Measurements from ENCODE around the gene ARHGAP12.
A peak's percentile ranks its signal among the peaks of the same experiment; 100 is the strongest.
"Not testable (repeated sequence)": the region's sequence is repeated elsewhere in the genome, so short reads cannot be mapped to it uniquely, and the experiment has no call there.

ARHGAP12 gene

GRCh38 chr10:31928549-31929260, at the start of gene ARHGAP12:
Gene ARHGAP12 (minus strand): TSS chr10:31928831. CDS start chr10:31908855, 19,976 bp downstream.
- peak; percentile 66 for DNase-seq (ENCODE audit: low spot score)
- Mint-ChIP-seq H3K27ac (peak within 1 kb of the TSS; percentile 70), H3K4me1 (ENCODE audit: low read depth) (peaks cover 45% of the 10 kb centered on the region), H3K4me3 (peak within 1 kb of the TSS; percentile 90), H3K9me3 (no peaks in the 10 kb centered on the region), H3K36me3 (ENCODE audit: low read depth) (peaks cover 4% of the 10 kb centered on the region), H3K27me3 (ENCODE audit: low read depth) (peaks cover 26% of the 10 kb centered on the region)

DNA sequence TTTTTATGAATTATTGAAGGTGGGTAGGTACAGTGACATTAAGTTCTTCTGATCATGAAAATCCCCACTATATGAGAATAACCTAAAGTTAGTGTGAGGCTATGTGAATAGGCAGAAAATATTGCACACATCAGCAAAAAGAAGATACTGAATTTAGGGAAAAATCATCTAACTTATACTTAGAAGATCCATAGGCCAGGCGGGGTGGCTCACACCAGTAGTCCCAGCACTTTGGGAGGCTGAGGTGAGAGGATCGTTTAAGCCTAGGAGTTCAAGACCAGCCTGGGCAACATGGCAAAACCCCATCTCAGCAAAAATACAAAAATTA, 49.5 kb upstream of the ARHGAP12 start:
- Mint-ChIP-seq H3K4me3 (no peak overlapping the region), H3K36me3 (ENCODE audit: low read depth) (no peaks in the 10 kb centered on the region), H3K27ac (no peak overlapping the region), H3K9me3 (peaks cover 7% of the 10 kb centered on the region), H3K4me1 (ENCODE audit: low read depth) (peaks cover 25% of the 10 kb centered on the region), H3K27me3 (ENCODE audit: low read depth) (no peaks in the 10 kb centered on the region)
- DNase-seq (ENCODE audit: low spot score), result no peak

GRCh38 chr10:31977440-31978155, 49.0 kb upstream of the ARHGAP12 start:
- no peaks in the 10 kb centered on the region for H3K27me3 Mint-ChIP-seq (ENCODE audit: low read depth)
- peaks cover 25% of the 10 kb centered on the region for H3K4me1 Mint-ChIP-seq (ENCODE audit: low read depth)
- peaks cover 7% of the 10 kb centered on the region for H3K9me3 Mint-ChIP-seq
- no peak overlapping the region for H3K27ac Mint-ChIP-seq
- H3K4me3 Mint-ChIP-seq, result peak overlapping the region; percentile 42
- no peaks in the 10 kb centered on the region for H3K36me3 Mint-ChIP-seq (ENCODE audit: low read depth)
- no peak for DNase-seq (ENCODE audit: low spot score)

GRCh38 chr10:31975157-31975765, 46.6 kb upstream of the ARHGAP12 start:
- Mint-ChIP-seq H3K27ac (no peak overlapping the region), H3K36me3 (ENCODE audit: low read depth) (no peaks in the 10 kb centered on the region), H3K4me3 (no peak overlapping the region), H3K27me3 (ENCODE audit: low read depth) (no peaks in the 10 kb centered on the region), H3K4me1 (ENCODE audit: low read depth) (peaks cover 25% of the 10 kb centered on the region), H3K9me3 (no peaks in the 10 kb centered on the region)
- DNase-seq (ENCODE audit: low spot score), result no peak

DNA sequence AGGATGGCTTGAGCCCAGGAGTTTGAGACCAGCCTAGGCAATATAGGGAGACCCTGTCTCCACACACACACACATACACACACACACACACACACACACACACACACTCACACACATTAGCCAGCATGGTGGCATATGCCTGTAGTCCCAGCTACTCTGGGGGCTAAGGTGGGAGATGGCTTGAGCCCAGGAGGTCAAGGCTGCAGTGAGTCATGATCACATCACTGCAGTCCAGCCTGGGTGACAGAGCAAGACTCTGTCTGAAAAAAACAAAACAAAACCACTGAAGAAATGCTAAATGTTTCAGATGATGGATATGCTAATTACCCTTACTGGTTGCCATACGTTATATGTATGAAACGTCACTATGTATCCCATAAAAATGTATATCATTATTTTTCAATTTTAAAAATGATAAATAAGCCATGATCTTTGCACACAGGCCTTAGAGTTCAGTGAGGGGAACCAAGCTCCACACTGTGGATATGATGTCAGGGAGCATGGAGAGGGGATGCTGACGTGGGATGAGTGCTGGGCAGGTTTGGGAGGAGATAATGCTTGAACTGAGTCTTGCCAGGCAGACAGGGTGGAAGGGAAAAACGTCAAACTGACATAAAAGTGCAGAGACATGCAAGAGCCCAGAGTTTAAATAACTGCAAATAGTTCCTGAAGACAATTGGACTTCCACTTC, 45.9 kb upstream of the ARHGAP12 start:
- Mint-ChIP-seq H3K27me3 (ENCODE audit: low read depth) (no peaks in the 10 kb centered on the region), H3K27ac (no peak overlapping the region), H3K4me3 (no peak overlapping the region), H3K9me3 (no peaks in the 10 kb centered on the region), H3K4me1 (ENCODE audit: low read depth) (peaks cover 25% of the 10 kb centered on the region), H3K36me3 (ENCODE audit: low read depth) (no peaks in the 10 kb centered on the region)
- no peak for DNase-seq (ENCODE audit: low spot score)

GRCh38 chr10:31972519-31973041, 43.9 kb upstream of the ARHGAP12 start:
- no peaks in the 10 kb centered on the region for H3K9me3 Mint-ChIP-seq
- no peaks in the 10 kb centered on the region for H3K27me3 Mint-ChIP-seq (ENCODE audit: low read depth)
- peaks cover 19% of the 10 kb centered on the region for H3K4me1 Mint-ChIP-seq (ENCODE audit: low read depth)
- DNase-seq (ENCODE audit: low spot score), result no peak
- no peaks in the 10 kb centered on the region for H3K36me3 Mint-ChIP-seq (ENCODE audit: low read depth)
- H3K27ac Mint-ChIP-seq, result no peak overlapping the region
- no peak overlapping the region for H3K4me3 Mint-ChIP-seq

DNA sequence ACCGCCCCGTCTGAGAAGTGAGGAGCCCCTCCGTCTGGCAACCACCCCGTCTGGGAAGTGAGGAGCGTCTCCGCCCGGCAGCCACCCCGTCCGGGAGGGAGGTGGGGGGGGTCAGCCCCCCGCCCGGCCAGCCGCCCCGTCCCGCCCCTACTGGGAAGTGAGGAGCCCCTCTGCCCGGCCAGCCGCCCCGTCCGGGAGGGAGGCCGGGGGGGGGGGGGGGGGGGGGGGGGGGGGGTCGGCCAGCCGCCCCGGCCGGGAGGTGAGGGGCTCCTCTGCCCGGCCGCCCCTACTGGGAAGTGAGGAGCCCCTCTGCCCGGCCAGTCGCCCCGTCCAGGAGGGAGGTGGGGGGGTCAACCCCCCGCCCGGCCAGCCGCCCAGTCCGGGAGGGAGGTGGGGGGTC, 41.2 kb upstream of the ARHGAP12 start:
- not testable (repeated sequence) for H3K27me3 Mint-ChIP-seq (ENCODE audit: low read depth); H3K27ac Mint-ChIP-seq; H3K4me3 Mint-ChIP-seq; H3K36me3 Mint-ChIP-seq (ENCODE audit: low read depth); H3K9me3 Mint-ChIP-seq; DNase-seq (ENCODE audit: low spot score); H3K4me1 Mint-ChIP-seq (ENCODE audit: low read depth)

DNA sequence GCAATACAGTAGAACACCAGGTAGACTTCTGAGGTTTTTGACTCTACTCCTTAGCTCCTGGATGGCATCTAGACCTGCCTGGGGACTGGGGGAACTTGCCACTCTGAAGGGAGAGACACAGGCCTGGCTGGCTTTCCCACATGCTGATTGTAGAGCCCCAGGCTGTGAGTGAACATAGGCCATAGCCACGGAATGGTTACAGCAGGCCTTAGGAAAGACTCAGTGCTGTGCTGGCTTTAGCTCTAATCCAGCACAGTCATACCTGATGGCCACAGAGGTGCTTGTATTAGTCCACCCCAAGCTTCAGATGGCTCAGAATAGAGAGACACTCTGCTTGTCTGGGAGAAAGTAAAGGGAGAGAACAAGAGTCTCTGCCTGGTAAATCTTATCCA, 35.0 kb upstream of the ARHGAP12 start:
- Mint-ChIP-seq H3K4me3 (no peak overlapping the region), H3K4me1 (ENCODE audit: low read depth) (peaks cover 18% of the 10 kb centered on the region), H3K27ac (no peak overlapping the region), H3K36me3 (ENCODE audit: low read depth) (no peaks in the 10 kb centered on the region), H3K9me3 (no peaks in the 10 kb centered on the region), H3K27me3 (ENCODE audit: low read depth) (no peaks in the 10 kb centered on the region)
- DNase-seq (ENCODE audit: low spot score), result no peak

DNA sequence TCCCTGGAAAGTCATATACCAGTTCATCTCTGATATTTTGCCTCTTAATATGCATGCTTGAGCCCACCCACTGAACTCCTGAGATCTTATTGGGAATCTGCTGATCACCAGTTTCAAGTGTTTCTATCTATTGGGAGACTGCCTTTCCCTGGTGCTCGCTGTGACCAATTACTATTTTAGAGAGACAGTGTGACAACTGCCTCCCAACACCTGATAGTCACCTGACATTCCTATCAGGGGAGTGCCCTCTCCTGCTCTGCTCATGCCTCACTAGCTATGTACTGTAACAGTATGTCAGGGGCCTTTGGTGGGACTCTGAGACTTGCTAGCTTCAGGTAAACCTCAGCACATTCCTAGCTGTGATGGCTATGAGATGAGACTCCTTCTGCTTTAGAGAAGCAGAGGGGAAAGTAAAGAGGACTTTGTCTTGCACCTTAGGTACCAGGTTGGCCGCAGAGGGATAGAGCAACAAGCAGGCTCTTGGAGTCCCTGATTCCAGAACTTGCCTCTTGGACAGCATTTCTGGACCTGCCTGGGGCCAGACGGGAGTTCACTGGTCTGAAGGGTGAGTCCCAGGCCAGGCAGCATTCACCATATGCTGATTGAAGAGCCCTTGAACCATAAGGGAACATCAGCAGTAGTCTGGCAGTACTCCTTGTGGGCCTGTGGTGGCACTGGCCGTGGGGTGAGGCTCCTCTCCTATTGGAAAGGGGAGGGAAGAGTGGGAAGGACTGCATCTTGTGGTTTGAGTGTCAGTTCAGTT, 34.4 kb upstream of the ARHGAP12 start:
- no peaks in the 10 kb centered on the region for H3K36me3 Mint-ChIP-seq (ENCODE audit: low read depth)
- H3K27ac Mint-ChIP-seq, result no peak overlapping the region
- H3K27me3 Mint-ChIP-seq (ENCODE audit: low read depth), result no peaks in the 10 kb centered on the region
- no peak for DNase-seq (ENCODE audit: low spot score)
- H3K9me3 Mint-ChIP-seq, result no peaks in the 10 kb centered on the region
- H3K4me3 Mint-ChIP-seq, result no peak overlapping the region
- peaks cover 18% of the 10 kb centered on the region for H3K4me1 Mint-ChIP-seq (ENCODE audit: low read depth)

- H3K36me3 Mint-ChIP-seq (ENCODE audit: low read depth), result no peaks in the 10 kb centered on the region
- H3K4me1 Mint-ChIP-seq (ENCODE audit: low read depth), result peaks cover 18% of the 10 kb centered on the region
- H3K27ac Mint-ChIP-seq, result peak overlapping the region; percentile 18
- no peaks in the 10 kb centered on the region for H3K9me3 Mint-ChIP-seq
- no peaks in the 10 kb centered on the region for H3K27me3 Mint-ChIP-seq (ENCODE audit: low read depth)
- H3K4me3 Mint-ChIP-seq, result no peak overlapping the region
- peak; percentile 16 for DNase-seq (ENCODE audit: low spot score)
Measured at GRCh38 chr10:31961277-31962074, 32.8 kb upstream of the ARHGAP12 start.

GRCh38 chr10:31959461-31960173, 31.0 kb upstream of the ARHGAP12 start:
- Mint-ChIP-seq H3K4me3 (no peak overlapping the region), H3K27ac (no peak overlapping the region), H3K27me3 (ENCODE audit: low read depth) (no peaks in the 10 kb centered on the region), H3K9me3 (peaks cover 5% of the 10 kb centered on the region), H3K36me3 (ENCODE audit: low read depth) (peaks cover 2% of the 10 kb centered on the region), H3K4me1 (ENCODE audit: low read depth) (peaks cover 18% of the 10 kb centered on the region)
- DNase-seq (ENCODE audit: low spot score), result no peak

DNA sequence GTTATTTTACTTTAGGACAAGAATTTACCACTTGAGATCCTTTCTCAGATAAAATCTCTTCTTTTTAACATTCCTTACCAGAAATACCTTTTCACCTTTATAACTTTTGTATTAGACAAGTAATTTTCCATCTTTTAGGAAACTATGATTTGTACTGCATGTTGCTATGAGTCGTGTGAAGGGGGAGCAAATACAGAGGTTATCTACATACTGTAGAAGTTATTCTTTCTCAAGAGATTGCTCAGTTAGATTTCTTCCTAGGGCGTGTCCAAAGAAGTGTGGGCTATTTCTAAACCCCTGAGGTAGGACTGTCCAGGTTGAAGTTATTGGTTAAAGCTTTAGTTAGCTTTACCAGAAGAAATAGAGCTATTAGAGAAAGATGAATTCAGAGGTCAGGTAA, 30.2 kb upstream of the ARHGAP12 start:
- no peak overlapping the region for H3K4me3 Mint-ChIP-seq
- DNase-seq (ENCODE audit: low spot score), result no peak
- no peak overlapping the region for H3K27ac Mint-ChIP-seq
- H3K4me1 Mint-ChIP-seq (ENCODE audit: low read depth), result peaks cover 18% of the 10 kb centered on the region
- H3K9me3 Mint-ChIP-seq, result peaks cover 13% of the 10 kb centered on the region
- H3K27me3 Mint-ChIP-seq (ENCODE audit: low read depth), result no peaks in the 10 kb centered on the region
- peaks cover 2% of the 10 kb centered on the region for H3K36me3 Mint-ChIP-seq (ENCODE audit: low read depth)
